HG03457 (cell line): ENCODE results near the gene TRAFD1.

Source experiments
- ATAC-seq: cut with Tn5 transposase; IDR thresholded peaks from one replicate; pipeline ENCODE4 v1.9.1; 2021; ENCODE audit warnings: moderate number of reproducible peaks; ENCODE audit not compliant: unreplicated experiment

Gene TRAFD1

DNA sequence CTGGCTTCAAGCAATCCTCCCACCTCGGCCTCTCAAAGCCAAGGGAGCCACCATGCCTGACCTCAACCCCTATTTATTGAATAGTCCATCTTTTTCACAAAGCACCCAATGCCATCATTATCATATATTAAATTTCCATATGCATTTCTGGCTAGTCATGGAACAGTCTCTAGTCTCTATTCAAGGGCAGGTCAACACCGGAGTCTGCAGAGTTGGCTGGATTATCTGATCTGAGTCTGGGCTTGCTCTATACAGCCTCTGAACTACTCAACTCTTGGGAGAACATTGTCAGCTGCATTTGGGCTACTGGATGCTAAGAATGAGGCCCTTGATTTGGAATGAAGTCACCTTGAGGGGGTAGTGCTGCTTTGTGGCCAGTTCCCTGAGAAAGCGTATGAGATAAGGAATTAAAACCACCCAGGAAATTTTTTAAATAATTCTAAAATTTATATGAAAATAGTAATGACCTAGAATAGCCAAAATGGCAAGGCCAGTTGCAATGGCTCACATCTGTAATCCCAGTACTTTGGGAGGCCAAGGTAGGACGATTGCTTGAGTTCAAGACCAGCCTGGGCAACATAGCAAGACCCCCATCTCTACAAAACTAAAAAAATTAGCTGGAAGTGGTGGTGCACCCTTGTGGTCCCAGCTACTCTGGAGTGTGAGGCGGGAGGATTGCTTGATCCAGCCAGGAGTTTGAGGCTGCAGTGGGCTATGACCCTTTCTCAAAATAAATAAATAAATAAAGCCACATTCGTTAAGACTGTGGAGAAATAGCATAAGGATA lies 9.9 kb upstream of the TRAFD1 start:
- no peak for ATAC-seq

DNA sequence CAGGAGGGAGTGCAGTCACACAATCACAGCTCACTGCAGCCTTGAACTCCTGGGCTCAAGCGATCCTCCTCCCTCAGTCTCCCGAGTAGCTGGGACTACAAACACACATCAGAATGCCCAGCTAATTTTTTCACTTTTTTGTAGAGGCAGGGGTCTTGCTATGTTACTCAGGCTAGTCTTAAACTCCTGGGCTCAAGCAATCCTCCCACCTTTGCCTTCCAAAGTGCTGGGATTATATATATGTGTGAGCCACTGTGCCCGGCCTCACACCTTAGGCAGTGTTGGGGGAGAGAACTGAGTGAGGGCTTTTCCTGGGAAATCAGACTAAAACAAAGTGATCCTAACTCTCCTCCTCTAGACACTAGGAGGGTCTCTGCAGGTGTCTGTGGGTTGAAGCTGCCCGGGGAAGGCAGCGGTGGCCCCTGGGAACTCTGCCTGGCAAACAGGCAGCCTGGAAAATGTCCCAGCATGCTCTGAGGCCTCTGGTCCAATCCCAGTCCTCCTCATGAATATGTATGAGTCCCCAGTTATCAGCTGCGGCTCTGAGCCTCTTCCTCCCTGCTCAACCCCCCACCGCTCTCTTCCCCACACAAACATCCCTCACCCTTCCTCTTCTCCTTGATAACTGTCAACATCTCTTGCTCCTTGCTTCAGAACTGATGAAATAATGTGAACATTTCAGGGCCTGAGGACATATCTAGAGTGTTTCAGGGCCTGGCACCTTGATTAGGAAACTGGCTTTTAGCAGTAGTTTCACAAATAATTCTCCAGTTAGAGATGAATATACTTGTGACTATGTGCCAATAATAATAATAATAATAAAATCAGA lies 8.9 kb upstream of the TRAFD1 start:
- ATAC-seq: no peak

DNA sequence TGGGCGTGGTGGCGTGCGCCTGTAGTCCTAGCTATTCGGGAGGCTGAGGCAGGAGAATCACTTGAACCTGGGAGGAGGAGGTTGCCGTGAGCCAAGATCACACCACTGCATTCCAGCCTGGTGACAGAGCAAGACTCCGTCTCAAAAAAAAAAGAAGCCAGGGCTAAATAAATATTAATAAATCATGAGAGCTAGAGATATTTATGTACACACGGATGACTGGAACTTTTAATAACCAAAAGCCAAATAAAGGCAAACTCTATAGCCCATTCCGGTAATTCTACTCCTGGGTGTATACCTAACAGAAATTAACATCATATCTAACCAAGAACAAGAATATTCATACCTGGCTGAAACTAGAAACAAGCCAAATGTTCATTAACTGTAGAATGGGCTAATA lies 7.7 kb upstream of the TRAFD1 start:
- no peak for ATAC-seq

DNA sequence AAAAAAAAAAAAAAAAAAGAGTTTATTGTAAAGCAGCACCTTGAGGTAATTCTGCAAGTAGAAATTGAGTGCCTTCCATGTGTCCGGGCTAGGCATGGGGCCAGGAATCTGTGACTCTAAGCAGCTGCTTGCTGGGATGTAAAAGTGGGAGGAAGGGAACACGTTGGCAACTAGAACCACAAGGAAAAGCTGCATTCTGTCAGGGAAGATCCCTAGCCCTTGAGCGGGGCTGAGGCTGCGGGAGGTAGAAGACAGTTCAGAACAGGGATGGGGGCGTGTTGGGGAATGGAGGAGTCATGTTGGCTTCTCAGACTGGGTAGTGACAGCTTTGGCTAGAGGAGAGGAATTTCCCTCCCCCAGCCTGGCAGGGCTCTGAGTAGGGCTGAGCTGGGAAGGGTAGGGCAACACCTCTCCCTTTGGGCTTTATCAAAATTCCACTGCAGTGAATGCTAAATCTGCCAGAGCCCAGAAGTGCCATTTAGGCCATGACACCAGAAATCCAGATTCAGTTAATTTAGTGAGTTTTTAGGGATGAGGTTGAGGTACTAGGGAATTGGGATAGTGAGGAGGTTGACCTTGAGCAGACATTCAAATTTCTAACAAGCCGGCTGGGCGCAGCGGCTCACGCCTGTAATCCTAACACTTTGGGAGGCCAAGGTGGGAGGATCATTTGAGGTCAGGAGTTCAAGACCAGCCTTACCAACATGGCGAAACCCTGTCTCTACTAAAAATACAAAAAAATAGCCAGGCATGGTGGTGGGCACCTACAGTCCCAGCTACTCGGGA lies 3.4 kb upstream of the TRAFD1 start:
- ATAC-seq: no peak

DNA sequence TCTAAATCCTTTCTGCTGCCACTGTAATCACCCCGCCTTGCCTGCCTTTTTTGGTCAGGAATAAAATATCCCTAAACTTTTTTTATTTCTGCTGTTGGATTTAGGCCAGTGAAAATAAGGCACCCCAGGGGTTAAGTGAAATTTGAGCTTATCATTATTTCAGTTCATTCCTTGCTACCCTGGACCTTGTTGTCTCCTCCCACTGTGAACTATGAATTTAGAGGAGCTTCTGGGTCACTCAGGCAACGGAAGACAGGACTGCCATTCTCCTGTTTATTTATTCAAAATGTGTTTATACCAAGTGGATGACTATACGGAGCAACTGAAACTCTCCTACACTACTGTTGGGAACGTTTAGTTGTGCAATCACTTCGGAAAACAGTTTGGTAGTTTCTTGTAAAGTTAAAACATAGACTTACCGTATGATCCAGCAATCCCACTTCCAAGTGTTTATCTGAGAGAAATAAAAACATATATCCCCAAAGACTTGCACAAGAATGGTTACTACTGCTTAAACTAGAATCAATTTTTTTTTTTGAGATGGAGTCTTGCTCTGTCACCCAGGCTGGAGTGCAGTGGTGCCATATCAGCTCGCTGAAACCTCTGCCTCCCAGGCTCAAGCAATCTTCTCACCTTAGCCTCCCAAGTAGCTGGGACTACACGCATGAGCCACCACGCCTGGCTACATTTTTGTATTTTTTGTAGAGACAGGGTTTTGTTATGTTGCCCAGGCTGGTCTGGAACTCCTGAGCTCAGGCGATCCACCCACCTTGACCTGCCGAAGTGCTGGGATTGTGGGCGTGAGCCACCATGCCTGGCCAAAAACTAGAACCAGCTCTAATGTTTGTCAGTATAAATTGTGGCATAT lies 2.3 kb upstream of the TRAFD1 start:
- ATAC-seq: no peak

DNA sequence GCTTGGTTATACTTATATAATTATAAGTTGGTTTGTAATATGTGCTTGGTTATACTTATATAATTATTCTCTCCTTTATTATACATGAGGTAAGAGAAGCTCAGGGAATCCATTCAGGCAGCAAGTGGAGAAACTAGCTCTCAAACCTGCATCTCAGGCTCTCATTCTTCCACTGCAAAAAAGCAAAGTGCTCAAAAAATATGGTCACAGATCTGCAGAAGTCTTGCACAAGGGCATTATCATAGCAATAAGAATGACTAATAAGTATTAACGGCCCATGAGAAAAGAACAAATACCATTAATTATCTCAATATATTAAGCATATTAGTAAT lies 476 bp upstream of the TRAFD1 start:
- ATAC-seq: no peak

DNA sequence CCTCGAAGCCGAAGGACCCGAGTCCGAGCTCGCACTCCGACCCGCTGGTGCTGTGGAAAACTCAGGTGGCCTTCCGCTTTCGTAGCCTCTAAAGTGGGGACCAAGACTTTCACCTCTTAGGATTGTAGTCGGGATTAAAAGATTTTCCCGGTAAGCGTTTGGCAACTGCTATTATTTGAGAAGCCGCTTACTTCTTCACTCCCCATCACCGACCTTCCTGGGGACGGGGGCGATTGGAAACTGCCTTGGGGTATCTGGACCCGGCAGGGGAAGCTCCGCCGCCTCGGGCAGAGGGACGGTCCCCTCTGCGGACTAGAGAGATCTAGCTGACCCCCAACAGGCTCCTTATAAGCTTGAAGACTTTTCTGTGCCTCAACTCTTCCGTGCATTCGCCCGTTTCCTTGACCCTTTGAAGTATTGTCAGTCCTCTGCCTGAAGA lies 659 bp downstream of the TRAFD1 start:
- no peak for ATAC-seq

DNA sequence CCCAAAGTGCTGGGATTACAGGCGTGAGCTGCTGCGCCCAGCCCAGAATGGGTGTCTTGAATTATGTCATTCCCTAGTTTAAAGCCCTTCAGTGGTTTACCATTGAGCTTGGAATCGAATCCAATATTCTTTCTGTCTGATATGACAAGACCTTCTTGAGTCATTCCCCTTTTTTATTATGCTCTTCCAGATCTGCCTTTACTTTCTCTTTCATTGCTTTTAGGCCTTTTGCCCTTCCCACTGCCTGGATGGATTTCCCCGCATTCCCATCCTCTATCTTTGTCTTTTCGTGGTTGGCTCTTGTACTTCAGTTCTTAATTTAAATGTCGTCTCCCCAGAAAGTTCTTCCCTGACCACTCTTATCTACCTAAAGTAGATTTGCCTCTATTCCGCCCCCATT lies 1.6 kb downstream of the TRAFD1 start:
- no peak for ATAC-seq

DNA sequence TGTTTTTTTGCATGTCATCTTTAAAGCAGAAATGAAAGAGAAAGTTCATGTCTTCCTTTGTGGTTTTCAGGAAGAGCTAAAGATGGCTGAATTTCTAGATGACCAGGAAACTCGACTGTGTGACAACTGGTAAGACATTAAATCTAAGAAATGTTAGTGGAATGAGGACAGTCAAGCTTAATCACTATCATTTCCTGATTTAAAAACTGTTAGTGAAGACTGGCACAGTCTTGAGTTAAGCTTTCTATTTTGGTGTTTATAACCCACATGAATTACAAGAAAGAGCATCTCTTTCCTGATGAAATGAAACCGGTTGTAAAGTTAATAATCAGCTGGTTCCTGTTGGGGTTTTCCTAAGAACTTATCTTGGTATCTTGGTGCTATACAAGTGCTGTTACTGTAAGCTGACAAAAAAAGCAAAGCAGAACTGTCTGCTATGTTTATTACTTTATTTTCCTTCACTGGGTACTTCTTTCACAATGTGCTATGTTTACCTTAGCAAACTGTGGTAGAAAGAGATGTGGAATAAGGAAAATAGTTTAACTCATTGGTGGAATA lies 5.2 kb downstream of the TRAFD1 start:
- no peak for ATAC-seq

DNA sequence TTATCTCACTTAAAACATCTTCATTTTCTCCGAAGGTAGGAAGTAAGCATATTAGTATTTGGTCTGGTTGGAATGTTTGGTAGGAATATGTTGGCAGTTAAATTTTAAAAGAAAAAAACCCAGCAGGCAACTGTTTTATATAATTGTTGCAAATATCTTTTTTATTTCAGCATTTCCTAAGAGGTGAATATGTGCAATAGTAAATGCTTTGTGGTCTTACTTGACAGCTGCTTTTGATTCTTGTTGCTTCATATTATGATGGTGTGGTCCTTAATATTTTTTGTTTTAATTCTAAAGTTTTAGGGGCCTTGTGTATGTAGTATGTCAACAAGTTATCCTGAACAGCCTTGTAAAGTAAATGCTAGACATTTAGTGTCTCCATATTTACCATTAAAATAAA lies 6.3 kb downstream of the TRAFD1 start:
- no peak for ATAC-seq

DNA sequence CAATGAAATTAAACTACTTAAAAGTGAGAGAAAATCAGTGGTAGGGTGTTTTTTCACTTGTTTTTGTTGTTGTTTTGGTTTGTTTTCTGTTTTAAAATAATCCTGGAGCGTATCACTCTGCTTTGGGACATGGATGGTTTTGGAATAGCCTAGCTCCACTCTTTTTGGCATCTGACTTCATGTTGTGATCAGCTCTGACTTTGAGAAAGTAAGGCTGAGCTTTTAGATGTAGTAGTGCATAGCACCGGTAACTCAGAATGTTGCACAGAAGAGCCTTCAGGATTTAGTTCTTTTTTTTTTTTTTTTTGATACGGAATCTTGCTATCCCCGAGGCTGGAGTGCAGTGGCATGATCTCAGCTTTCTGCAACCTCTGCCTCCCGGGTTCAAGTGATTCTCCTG lies 8.1 kb downstream of the TRAFD1 start:
- ATAC-seq: no peak

DNA sequence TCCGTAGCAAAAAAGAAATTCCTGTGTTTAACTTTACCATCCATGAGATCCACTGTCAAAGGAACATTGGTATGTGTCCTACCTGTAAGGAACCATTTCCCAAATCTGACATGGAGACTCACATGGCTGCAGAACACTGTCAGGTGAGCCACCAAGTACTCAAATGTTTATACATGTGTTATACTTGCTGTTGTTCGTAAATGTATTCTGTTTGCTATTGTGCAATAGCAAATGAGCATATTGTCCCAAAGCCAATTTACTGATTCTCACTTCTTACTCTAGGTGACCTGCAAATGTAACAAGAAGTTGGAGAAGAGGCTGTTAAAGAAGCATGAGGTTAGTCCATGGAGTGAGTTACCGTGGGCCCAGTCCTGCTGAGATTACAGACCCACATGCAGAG lies 9.4 kb downstream of the TRAFD1 start:
- no peak for ATAC-seq

DNA sequence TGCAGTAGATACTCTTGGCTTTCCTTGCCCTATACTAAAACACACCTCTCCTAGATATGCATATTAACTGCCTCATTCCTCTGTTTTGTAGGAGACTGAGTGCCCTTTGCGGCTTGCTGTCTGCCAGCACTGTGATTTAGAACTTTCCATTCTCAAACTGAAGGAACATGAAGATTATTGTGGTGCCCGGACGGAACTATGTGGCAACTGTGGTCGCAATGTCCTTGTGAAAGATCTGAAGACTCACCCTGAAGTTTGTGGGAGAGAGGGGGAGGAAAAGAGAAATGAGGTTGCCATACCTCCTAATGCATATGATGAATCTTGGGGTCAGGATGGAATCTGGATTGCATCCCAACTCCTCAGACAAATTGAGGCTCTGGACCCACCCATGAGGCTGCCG lies 15.4 kb downstream of the TRAFD1 start:
- no peak for ATAC-seq

DNA sequence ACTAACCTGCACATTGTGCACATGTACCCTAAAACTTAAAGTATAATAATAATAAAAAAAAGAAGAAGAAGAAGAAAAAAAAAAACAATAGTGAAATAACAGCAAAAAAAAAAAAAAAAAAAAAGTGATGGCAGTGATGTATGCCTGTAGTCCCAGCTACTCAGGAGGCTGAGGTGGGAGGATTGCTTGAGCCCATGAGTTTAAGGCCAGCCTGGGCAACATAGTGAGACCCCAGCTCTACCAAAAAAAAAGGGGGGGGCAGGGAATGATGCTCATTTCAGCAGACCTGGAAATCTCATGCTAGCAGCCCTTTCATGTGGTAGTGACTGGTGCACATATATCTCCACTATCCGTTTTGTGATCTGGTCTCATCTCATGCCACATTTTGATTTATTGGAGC lies 20.8 kb downstream of the TRAFD1 start:
- ATAC-seq: no peak

DNA sequence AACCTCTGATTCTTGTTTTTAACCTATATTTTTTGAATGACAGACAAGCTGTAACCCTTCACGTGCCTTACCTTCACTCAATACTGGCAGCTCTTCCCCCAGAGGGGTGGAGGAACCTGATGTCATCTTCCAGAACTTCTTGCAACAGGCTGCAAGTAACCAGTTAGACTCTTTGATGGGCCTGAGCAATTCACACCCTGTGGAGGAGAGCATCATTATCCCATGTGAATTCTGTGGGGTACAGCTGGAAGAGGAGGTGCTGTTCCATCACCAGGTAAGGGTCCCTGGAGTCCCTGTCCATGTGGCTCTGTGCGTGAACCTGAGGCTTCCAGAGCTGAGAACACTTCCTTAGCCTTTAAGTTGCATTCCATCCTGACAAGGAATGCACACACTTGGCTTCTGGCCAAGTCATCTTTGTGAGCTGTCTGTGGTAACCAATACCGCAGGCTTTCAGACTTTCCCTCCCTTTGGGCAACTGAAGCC lies 22.7 kb downstream of the TRAFD1 start:
- no peak for ATAC-seq

DNA sequence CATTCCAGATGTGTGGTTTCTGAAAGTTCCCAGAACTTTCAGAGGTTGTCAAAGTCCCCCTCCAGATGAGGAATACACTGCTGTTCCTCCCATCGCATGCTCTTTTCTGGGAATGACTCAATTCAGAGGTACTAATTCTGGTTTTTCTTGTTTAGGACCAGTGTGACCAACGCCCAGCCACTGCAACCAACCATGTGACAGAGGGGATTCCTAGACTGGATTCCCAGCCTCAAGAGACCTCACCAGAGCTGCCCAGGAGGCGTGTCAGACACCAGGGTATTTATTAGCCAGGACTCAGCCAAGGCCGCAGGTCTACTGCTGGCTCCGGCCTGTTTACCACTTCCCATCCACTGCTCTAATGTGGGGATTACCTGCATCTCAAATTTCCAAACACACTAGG lies 24.2 kb downstream of the TRAFD1 start:
- ATAC-seq: no peak

DNA sequence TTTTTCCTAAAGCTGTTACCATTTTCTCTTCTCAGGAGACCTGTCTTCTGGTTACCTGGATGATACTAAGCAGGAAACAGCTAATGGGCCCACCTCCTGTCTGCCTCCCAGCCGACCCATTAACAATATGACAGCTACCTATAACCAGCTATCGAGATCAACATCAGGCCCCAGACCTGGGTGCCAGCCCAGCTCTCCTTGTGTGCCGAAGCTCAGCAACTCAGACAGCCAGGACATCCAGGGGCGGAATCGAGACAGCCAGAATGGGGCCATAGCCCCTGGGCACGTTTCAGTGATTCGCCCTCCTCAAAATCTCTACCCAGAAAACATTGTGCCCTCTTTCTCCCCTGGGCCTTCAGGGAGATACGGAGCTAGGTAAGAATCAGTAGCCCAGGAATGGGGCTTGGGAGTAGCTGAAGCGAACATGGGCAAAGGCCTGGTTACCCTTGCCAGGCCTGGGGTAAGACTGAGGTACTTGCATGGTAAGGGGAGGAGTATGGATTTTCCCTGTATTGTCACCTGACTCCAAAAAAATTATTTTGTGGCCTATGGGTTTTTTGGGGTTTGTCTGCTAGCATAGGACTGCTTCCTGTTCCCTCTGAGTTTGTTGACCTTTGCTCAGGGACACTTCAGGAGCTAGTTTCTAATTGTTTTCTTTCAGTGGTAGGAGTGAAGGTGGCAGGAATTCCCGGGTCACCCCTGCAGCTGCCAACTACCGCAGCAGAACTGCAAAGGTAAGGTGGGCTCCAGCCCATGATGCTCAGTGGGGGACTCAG lies 26.6 kb downstream of the TRAFD1 start:
- ATAC-seq: no peak

DNA sequence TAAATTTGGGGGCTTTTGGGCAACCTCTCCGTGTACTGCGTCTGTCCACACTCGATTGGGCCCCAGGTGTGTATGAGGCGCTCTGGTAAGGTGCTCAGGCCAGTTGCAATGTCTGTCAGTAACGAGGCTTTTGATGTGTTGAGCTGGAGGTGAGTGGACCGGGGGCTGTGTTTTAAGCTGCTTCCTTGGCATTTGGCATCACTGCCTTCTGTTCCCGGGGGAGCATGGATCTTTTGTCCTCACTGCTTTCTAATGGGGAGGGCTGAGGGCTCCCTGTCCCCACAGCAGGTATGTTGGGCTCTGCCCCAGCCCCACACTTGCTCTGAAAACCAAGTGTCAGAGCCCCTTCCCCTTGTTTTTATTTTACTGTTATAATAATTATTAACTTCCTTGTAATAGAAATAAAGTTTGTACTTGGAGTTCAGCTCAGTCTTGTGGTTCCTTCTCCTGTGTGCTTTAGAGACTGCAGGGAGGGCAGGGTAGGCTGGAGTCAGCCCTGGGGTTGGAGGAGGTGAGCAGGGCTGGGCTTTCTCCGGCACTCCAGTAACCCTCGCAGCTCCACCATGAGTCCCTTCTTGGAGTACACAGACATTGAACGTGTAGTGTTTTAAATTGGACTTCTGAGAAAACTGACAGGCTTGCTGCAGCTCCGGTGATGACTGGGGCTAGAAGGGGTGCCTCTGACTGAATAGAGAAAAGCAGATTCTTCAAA lies 28.0 kb downstream of the TRAFD1 start:
- ATAC-seq: no peak

DNA sequence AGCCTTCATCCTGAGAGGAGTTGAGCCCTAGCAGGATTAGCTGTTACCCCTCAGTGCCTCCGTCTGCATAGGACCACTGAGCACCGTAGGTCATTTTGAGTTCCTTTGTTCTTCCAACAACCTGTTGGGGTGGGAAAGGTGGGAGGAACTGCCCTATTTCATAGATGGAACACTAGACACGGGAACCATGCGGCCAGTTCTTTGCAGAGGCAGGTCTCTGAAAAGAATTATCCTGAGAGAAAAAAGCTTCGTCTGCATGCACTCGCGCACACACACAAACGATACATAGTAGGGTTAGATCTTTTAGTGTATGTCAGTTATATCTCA lies 28.5 kb downstream of the TRAFD1 start:
- no peak for ATAC-seq
